DMS 273 (cell line): ENCODE data around the gene CFAP410.
A peak's percentile ranks its signal among the peaks of the same experiment; 100 is the strongest.

Source experiments
- DNase-seq: peaks from one replicate; lab custom pipeline; 2025; ENCODE audit not compliant: unreplicated experiment; lab: John Stamatoyannopoulos, UW

The CFAP410 gene

GRCh38 chr21:44300262-44300959, 38.8 kb downstream of the CFAP410 start:
- peak; percentile 78 for DNase-seq

GRCh38 chr21:44299458-44300261, 39.5 kb downstream of the CFAP410 start, which contains the start of gene PFKL:
Gene PFKL (plus strand): TSS chr21:44300053. CDS start chr21:44300106, 53 bp downstream.
- DNase-seq = peak; percentile 79

GRCh38 chr21:44299085-44299457, 40.1 kb downstream of the CFAP410 start:
- no peak for DNase-seq

- DNase-seq = no peak
Measured at GRCh38 chr21:44298301-44298700, 40.9 kb downstream of the CFAP410 start.

- peak; percentile 89 for DNase-seq
Measured at GRCh38 chr21:44297525-44298290, 41.5 kb downstream of the CFAP410 start.

DNA sequence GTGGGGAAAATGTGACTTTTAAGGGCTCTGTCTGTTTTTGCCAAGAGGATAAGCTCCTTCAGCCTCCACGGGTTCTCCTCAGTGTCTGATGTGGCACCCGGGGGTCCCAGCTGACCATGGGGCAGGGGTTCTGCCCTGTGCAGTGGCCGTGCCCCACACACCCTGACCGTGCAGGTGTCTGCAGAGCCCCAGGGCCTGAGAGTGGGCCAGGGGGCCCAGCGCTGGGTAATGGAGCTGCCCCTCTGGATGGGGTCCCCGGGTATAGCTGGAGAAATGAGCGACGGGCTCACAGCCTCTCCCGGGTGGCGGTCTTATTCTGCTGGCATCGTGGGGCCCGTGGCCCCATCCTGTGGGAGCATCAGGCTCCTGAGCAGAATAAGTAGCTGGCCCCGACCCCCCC, 42.3 kb downstream of the CFAP410 start:
- DNase-seq = no peak

DNA sequence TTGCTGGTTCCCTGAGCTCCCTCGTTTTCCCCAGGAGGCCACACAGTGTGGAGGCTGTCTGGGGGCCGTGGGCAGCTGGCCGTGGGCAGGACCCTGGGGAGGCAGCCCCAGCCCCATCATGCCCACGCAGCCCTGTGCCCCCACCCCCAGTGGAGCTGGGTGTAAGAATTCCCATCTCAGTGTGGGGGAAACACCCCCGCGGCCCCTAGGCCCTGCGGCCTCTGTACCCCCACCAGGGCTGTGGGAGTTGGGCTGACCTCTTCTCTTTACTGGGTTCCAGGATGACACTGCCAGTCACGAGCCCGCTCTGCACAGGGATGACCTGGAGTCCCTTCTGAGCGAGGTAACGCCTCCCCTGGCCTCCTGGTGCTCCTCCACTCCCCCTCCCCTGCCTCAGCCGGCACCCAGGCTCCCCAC, 43.1 kb downstream of the CFAP410 start:
- DNase-seq = no peak

GRCh38 chr21:44295646-44296045, 43.5 kb downstream of the CFAP410 start:
- no peak for DNase-seq

DNA sequence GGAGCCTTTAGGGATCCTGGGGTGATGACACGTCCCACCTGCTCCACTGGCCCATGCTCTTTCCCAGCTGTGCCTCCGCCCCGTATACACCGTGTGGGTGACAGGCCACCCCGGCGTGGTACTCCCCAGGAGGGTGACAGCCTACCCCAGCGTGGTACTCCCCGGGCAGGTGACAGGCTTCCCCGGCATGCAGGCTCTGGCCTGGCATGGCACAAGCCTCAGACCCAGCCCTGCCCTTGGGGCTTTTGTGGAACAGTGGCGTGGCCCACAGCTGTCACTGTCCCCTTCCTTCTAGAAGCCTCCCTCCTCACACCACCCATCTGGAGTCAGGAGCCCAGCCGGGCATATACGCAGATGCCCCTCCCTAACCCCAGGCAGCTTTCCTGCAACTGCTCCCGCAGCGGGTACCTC, 44.0 kb downstream of the CFAP410 start:
- DNase-seq = peak; percentile 54

DNA sequence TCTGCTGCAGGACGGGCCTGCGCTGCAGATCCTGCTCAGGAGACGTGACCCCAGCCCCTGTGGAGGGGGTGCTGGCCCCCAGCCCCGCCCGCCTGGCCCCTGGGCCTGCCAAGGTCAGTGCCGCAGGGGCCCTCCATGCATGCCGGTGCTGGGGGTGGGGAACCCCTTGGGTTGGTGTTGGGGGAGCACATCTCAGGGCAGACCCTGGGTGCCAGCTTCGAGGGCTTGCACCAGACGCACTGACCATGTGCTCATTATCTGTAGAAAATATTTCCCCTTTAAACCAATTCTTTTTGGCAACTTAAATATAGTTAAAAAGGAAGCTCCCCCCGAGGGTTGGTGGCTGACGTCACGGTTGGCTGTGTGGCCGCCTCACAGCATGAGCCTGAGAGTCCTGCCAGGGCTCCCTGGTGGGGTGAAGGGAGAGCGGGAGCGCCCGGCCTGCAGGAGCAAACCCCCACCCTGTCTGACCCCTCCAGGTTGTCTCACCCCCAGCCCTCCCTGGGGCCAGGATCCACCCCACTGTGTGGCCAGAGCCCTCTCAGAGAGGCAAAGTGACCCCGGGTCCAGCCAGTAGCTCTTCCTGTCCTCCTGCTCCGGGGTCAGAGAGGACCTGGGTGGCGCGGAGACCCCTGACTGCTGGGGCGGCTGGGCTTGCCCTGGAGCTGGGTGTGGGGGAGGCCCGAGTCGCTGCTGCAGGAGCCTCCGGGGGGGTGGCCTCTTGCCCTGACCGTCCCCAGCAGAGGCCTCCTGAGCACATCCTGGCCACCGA, 44.6 kb downstream of the CFAP410 start:
- no peak for DNase-seq

DNA sequence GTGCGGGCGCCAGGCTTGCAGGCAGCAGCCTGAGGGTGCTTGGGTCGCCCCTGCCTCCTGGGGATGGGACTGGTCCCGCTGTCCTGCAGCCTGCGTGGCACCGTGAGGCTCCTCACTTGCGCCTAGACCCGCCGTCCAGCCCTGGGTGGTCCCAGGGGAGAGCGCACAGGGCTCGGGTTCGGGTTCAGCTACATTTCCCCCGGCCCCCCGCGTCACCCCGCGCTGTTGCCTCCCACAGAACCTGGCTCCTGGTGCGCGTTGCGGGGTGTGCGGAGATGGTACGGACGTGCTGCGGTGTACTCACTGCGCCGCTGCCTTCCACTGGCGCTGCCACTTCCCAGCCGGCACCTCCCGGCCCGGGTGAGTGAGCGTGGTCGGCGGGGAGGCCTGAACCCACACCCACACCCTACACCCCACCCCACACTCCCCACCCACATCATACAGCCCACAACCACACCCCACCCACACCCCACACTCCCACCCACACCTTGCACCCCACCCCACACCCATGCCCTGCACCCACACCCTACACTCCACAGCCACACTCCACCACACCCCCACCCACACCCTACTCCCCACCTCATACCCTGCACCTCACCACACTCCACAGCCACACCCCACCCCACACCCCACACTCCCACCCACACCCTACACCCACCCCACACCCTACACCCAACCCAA, 45.5 kb downstream of the CFAP410 start:
- no peak for DNase-seq

DNA sequence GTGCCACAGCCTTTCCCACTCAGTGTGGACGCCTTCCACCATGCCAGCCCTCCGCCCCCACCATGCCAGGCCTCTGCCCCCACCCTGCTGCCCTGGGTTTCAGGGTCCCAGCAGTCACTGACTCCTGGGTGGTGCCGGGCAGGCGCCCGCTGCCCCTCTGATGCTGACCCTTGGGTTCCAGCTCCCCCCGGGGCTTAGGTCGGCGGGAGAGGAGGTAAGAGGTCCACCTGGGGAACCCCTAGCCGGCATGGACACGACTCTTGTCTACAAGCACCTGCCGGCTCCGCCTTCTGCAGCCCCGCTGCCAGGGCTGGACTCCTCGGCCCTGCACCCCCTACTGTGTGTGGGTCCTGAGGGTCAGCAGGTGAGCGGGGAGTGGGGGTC, 46.4 kb downstream of the CFAP410 start:
- DNase-seq = no peak

- DNase-seq = peak; percentile 37
Measured at GRCh38 chr21:44291936-44292811, 47.0 kb downstream of the CFAP410 start.

GRCh38 chr21:44291078-44291935, 47.9 kb downstream of the CFAP410 start:
- no peak for DNase-seq

DNA sequence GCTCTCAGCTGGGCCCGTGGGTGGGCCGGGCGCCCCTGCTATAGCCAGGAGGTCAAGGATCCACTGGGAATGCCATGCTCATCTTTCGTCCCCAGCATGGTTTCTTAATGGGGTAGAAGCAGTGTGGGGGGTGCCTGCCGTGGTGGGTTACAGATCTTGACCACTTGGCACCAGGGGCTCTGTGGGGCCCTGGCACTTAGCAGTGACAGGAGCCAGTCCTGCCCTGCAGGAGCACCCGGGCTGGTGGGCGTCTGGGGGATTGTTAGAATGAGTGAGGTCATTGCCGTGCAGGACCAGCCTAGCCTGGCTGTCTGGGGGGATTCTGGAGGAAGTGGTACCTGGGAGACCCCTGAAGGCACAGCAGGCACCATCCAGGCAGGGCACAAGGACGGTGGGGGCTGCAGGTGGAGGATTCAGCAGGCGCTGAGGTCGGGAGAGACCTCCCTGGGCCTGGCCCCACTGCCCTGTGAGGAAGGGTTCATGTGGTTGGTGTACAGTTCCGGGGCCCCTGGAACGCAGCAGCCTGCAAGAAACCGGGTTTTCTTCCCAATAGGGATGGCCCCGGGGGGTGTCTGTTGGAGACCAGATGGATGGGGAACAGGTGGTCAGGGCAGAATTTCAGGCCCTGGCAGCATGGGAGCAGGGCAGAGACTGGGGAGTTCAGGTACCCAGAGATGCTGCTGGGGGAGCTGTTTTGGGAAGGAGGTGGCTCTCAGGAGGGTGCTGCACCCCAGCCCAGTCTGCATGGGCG, 48.7 kb downstream of the CFAP410 start:
- no peak for DNase-seq

GRCh38 chr21:44289381-44290010, 49.7 kb downstream of the CFAP410 start:
- DNase-seq = no peak
